ENCODE results near the gene VAC14.

VAC14 gene

DNA sequence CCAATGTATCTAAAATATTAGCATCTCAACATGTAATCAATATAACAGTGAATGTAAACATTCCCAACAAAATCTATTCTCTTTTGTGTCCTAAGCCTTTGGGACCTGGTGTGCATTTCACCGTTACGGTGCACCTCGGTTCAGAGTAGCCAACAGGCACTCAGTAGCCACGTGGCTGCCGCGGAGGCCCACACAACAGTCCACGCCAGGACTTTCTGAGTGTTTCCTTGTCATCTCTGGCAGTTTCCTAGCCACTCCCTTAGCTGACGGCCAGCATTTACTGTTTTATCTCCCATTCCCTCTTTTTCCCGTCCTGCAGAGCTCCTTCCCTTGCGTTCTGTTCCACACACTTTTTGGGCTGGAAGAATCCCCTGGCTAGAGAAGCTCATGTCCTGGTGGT is 36.3 kb downstream of the VAC14 start:
- FAIRE-seq (no peak), DNase-seq (ENCODE audit: low spot score) (no peak)

- FAIRE-seq = no peak
These were observed 40.7 kb downstream of the VAC14 start for GRCh38 chr16:70760221-70760620.

DNA sequence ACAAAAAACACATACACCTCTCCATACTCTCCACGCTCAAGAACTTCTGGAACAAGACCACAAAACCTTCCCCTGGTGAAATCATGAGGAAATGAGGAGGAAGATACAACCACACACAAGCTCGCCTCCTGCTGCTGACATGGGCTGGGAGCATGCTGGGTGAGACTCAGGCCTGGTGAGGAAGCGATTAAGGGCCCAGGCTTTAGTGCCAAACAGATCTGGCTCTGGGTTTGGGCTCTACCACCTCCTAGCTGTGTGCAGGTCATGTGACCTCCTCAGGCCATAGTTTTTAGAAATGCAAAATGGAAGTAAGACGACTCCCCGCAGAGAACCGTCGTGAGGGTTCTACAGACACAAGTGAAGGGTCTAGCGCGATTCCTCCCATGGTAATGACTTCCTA is 41.3 kb downstream of the VAC14 start:
- DNase-seq (ENCODE audit: low spot score) = no peak
- no peak for FAIRE-seq

More at GRCh38 chr16:70760221-70760620, 40.7 kb downstream of the VAC14 start:
- no peak for DNase-seq (ENCODE audit: low spot score)

GRCh38 chr16:70758786-70759185 is 42.2 kb downstream of the VAC14 start:
- DNase-seq (ENCODE audit: low spot score) = no peak
- FAIRE-seq = no peak

DNA sequence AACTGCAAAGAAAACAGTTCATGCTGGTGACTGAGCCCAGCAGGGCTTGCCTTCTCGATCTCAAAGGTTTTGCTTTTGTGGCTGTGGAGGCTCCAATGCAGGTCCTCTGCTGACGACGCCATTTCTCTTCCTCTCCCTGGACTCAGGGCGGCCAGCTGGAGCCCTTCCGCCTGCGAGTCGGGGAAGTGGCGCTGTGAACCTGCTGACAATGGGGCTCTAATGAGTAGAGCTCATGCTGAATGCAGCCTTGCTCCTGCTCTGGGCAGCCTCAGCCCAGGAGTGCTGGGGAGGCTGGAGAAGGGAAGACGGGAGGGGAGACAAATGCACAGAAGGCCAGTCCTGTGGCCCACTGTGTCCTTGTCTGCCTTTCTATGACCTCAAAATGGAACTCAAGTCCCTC is 43.8 kb downstream of the VAC14 start:
- FAIRE-seq = no peak
- DNase-seq (ENCODE audit: low spot score) = no peak

- DNase-seq (ENCODE audit: low spot score) (no peak), FAIRE-seq (no peak)
These were observed 44.9 kb downstream of the VAC14 start for GRCh38 chr16:70756071-70756470.

DNA sequence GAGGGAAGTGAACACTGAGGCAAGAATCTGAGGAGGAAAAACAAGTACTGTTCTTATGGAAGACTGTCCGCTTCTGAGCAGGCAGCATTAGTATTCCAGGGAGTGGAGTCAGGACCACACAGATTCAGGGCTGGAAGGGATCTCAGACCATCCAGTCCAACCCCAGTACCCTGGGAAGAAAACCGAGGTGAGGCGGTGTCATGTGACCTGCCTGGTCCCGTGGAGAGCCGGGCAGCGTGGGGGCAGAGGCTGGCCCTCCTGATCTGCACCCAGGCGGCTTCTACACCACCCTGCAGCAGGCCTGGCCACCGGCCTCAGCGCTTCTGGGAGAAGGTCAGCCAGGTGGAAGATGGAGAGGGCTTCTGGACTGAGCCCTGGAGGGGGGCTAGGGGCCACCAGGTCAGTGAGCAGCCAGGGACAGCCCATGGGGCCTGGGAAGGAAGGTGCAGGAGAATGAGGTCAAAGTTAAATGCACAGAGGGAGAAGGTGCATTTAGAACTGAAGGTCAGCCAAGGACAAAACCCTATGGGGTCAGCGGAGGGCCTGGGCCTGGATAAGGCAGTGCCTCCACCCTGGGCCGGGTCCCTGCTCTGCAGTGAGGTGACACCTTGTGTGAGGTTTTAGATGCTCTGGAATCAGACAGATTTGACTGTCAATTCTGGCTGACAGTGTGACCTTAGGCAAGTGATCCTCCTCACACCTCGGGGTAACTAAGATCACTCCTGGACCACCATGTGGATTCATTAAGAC is 45.9 kb downstream of the VAC14 start:
- DNase-seq (ENCODE audit: low spot score) (no peak), FAIRE-seq (no peak)

GRCh38 chr16:70754371-70754770 is 46.6 kb downstream of the VAC14 start:
- DNase-seq (ENCODE audit: low spot score) (no peak), FAIRE-seq (no peak)

DNA sequence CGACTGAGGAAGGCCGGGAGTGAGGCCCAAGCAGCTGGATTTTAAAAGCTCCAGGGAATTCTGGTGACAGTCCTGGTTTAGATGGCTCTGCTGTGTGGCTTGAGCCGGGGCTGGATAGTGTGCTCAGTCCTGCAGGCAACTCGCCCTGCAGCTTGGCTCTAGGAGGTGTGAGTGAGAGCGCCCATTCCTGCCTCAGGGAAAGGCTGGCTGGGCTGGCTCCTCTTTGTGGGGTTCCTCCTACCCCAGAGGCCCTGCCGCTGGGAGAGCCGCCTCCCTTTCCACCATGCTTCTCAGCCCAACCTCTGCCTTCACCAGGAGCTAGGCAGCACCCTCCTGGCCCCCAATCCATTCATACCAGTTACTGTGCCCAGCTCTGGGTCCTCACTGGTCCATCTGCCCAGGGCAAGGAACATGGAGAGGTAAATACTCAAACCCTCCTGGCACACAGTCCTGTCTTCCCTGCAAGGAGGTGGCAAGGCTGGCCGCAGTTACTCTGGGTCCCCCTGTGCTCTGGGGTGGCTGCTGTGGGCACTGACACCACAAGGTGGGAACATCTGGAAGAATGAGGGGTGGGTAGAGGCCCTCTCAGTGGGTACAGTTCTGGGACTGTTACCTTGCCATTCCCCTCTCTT is 47.1 kb downstream of the VAC14 start:
- no peak for FAIRE-seq
- no peak for DNase-seq (ENCODE audit: low spot score)

DNA sequence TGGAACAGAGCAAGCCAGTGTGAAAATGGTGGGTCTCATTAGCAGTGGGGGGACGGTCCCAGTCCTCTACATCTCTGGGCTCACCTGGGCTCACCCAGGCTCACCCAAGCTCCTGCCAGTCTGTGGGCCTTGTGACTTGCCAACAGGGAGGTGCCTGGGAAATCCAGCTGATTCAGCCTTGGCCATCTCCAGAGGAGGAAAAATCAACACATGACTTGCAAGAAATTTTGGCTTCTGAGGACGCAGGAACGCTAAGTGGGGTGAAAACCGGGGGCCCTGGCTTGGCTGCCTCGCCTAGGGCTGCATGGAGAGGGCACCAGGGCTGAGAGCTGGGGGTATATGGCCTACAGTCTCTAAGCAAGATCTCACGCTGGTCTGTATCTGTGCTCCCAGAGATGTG is 47.7 kb downstream of the VAC14 start:
- FAIRE-seq (no peak), DNase-seq (ENCODE audit: low spot score) (no peak)

GRCh38 chr16:70752426-70752825 is 48.5 kb downstream of the VAC14 start:
- FAIRE-seq = no peak
- DNase-seq (ENCODE audit: low spot score) = no peak

- no peak for DNase-seq (ENCODE audit: low spot score)
- no peak for FAIRE-seq
These were observed 49.4 kb downstream of the VAC14 start for GRCh38 chr16:70751593-70751992.

- no peak for FAIRE-seq
These were observed 50.0 kb downstream of the VAC14 start for GRCh38 chr16:70750893-70751467.

DNA sequence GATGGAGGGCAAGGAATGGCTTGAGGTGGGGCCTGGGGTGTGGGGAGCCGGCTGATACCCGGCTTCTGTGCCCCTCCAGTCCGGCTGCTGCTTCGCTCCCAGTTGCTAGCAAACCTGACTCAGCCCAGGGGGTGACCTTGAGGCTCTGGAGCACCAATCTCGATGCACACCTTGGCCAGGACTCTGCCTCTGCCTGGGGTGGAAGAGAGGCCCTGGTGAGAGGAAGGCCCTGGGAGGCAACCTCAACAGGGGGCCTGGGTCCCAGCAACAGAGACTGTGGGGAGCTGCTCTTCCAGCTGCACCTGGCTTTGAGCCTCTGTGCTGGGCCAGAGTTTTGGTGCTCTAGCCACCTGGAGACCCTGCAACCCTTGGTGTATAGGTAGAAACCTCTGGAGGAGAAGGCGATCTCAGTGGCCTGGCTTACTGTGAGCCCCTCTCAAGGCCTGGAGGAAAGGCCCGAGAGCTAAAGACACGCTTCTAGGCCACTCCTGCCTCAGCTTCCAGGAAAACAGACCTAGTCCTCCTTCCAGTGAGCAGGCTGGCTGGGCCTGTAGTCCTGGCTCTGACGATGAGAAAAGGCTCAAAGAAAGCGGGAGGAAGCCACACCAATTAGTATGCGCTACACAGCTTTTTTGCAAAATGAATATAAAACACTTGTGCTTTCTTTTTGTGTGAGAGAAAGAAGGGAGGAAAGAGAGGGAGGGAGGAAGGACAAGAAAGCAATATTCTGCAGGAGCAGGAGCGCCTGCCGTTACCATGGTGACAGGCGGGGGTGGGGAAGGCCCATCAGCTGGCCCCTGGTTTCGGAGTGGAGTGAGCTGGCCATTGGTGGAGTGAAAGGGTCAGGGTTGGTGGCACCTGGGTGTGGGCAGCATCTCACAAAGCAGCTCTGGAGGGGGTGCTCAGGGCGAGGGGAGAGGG is 51.0 kb downstream of the VAC14 start:
- FAIRE-seq = no peak

More at GRCh38 chr16:70750893-70751467, 50.0 kb downstream of the VAC14 start:
- no peak for DNase-seq (ENCODE audit: low spot score)

DNA sequence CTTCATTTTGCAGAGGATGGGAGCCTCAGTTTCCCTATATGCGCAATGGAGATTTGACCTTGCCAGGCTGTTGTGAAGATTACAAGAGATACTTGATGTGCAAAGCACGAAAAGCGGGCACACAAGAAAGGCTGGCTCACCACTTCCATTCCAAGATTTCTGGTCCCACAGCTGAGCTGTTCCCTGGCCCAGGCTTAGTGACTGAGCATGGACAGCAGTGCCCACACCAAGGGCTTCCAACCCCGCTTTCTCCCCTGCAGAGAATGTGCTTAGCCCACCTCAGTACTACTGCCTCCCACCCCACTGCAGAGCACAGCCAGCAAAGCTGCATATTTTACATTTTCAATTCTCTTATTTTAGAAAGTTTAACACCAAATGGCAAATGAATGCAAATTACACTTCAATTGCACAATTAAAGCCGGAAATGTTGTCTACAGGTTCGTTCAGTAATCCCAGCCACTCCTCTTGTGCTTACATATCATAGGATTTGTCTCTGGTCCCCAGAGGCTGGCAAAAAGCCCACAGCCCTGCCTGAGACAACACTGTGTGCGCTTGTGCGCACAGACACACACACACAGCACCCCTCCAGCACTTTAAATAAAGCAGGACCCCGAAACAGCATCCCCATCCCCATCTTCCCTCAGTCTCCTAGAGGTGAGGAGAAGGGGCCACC is 51.8 kb downstream of the VAC14 start:
- DNase-seq (ENCODE audit: low spot score) = no peak
- no peak for FAIRE-seq

More for the DNA sequence above, 51.0 kb downstream of the VAC14 start:
- no peak for DNase-seq (ENCODE audit: low spot score)

GRCh38 chr16:70747703-70748631 is 53.0 kb downstream of the VAC14 start:
- FAIRE-seq (no peak), DNase-seq (ENCODE audit: low spot score) (peak; percentile 62)

GRCh38 chr16:70746708-70747424 is 54.1 kb downstream of the VAC14 start:
- DNase-seq (ENCODE audit: low spot score) (peak; percentile 90), FAIRE-seq (no peak)

- peak; percentile 79 for DNase-seq (ENCODE audit: low spot score)
- FAIRE-seq = peak; percentile 92
These were observed 54.8 kb downstream of the VAC14 start for GRCh38 chr16:70746040-70746707.
